MM.1S (cell line): ENCODE data around the gene EIF2D.

Experiments used
- CTCF ChIP-seq: fragments of 300-600 bp; sonication (generic); IDR thresholded peaks from 2 replicates; pipeline ENCODE4 v1.5.1; 2016; ENCODE audit warnings: antibody characterized with exemption, low read length, mixed read lengths
- EZH2 ChIP-seq: fragments of 300-600 bp; sonication (generic); optimal IDR thresholded peaks from 2 replicates; pipeline ENCODE3; 2017; ENCODE audit warnings: low read depth, mild to moderate bottlenecking, antibody characterized with exemption, low read length, mixed read lengths
- EZH2phosphoT487 ChIP-seq: fragments of 300-600 bp; sonication (generic); IDR thresholded peaks from 2 replicates; pipeline ENCODE4 v1.6.1; 2018; ENCODE audit warnings: antibody characterized with exemption, low read length

GRCh38 chr1:206559672-206559995, 52.6 kb downstream of the EIF2D start:
- TF ChIP-seq CTCF (no peak), EZH2phosphoT487 (no peak), EZH2 (no peak)
